ENCODE data around the gene NOP53.
"Not testable (repeated sequence)": the region's sequence is repeated elsewhere in the genome, so short reads cannot be mapped to it uniquely, and the experiment has no call there.

Gene NOP53

DNA sequence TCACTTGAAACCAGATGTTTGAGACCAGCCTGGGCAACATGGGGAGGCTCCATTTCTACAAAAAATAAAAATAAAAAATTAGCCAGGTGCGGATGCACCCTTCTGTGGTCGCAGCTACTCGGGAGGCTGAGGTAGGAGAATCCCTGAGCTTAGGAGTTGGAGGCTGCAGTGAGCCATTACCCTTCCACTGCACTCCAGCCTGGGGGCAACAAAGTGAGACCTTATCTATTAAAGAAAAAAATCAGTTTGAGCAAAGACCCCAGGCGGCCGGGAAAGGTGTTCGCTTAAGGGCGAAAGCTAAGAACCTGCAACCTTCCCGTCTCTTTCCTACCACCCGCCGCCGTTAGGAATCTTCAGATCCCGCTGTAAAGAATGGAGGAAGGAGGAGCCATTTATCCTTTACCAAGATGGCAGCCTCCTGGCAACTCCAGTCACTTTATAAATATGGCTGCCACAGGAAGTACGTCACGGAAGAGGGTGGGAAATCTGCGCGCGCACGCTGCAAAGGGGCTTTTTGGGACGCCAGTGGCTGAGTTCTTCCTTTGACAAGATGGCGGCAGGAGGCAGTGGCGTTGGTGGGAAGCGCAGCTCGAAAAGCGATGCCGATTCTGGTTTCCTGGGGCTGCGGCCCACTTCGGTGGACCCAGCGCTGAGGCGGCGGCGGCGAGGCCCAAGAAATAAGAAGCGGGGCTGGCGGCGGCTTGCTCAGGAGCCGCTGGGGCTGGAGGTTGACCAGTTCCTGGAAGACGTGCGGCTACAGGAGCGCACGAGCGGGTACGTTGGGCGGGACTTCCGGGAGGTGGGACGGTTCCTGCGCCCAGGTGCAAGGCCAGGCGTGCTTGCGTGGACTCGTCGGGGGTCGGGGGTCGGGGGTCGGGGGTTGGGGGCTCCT lies at the start of gene NOP53:
TSS of gene NOP53 (plus strand) at position 537 of the 892 bp plus-strand sequence. CDS start at position 551, 14 bp downstream.
- peak; percentile 92 for DNase-seq (ENCODE audit: low read depth)

DNA sequence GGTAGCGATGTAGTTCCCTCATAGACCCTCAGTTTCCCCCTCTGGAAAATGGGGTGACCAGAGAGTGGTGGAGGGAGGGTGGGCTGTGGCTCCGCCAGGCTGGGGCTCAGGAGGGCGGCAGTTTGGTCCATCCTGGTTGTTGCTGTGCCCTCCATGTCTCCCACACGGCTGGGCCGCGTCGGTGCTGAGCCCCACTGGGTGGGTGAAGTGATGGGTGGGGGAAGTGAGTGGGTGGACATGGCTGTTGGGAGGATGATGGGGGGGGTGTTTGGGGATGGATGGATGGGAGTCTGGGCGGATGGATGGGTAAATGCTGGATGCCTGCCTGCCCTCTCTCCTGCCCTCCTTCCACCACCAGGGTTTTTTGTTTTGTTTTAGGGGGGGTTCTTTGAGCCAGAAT lies 48.7 kb upstream of the NOP53 start:
- DNase-seq (ENCODE audit: low read depth) = no peak

DNA sequence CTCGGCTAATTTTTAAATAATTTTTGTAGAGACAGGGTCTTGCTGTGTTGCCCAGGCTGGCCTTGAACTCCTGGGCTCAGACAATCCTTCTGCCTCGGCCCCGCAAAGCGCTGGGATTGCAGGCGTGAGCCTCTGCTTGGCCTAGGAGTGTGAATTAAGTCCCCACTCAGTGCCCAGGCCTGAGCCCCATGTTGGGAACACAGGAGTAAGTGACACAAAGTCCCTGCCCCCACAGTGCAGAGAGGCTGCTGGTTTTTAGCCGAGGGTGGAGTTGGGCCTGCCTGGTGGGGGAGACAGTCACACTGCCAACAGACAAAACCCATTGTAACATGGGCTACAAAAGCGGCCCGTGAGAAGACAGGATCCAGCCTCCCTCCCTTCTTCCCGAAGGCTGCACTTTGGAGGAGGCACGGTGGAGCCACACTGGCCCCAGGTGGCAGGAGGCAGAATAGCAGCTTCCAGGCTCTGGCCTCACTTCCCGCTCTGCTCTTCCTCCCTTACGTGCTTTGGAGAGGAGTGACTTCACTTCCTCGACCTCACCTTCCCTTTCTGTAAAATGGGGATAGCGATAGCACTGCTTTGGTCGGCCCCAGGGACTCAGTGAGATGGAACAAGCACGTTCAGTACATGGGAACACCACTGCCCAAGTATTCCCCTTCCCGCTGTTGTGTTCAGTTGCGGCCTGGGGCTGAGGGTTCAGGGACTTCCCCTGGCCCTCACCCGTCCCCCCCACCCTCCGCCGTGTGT lies 47.3 kb upstream of the NOP53 start:
- DNase-seq (ENCODE audit: low read depth) = peak; percentile 24

DNA sequence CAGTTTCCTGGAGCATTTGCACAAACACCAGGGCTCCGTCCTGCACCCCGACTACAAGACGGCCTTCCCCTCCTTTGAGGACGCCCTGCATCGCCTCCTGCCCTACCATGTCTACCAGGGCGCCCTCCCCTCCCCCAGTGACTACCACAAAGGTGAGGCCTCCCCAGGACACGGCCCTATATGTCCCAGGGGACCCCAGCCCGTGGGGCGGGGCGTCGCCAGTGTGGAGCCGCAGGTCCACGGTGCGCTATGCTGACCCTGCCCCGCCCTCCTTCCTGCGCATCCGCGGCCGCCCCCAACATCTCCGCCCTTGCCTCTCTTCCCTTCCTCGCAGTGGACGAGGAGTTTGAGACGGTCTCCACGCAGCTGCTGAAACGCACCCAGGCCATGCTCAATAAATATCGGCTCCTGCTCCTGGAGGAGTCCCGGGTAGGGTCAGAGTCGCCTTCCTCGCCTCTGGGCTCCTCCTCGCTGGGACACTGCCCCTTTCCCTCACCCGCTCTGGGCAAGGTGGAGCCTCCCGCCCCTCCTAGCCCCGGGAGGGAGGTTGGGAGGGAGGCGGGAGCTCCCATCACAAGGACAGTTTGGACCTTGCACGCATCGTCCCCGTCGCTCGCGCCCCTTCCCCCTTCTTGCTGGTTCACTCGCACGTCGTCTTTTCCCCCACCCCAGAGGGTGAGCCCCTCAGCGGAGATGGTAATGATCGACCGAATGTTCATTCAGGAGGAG lies 46.6 kb upstream of the NOP53 start:
- DNase-seq (ENCODE audit: low read depth) = no peak

DNA sequence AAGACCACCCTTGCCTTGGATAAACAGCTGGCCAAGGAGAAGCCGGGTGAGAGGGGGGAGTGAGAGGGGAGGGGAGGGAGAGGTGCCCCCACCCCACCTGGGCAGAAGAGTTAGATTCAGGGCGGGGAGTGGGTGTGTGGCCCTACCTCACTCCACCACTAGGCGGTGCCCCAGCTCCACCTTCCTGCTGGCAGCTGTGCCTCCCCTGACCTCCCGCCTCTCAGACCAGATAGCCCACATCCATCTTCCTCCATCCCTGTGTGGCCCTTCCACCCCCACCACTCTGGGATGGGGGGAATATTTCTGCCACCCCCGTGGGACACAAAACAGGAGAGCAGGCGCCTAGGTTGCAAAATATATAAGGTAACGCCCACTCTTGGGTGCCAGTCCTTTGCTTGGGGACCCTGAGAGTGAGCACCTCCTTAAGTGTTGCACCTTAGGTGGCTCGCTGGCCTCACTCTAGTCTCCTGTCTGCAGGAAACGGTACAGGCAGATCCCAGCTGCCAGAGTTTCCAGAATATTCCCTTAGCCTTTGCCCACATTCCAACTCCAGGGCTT lies 45.9 kb upstream of the NOP53 start:
- DNase-seq (ENCODE audit: low read depth) = peak; percentile 36

DNA sequence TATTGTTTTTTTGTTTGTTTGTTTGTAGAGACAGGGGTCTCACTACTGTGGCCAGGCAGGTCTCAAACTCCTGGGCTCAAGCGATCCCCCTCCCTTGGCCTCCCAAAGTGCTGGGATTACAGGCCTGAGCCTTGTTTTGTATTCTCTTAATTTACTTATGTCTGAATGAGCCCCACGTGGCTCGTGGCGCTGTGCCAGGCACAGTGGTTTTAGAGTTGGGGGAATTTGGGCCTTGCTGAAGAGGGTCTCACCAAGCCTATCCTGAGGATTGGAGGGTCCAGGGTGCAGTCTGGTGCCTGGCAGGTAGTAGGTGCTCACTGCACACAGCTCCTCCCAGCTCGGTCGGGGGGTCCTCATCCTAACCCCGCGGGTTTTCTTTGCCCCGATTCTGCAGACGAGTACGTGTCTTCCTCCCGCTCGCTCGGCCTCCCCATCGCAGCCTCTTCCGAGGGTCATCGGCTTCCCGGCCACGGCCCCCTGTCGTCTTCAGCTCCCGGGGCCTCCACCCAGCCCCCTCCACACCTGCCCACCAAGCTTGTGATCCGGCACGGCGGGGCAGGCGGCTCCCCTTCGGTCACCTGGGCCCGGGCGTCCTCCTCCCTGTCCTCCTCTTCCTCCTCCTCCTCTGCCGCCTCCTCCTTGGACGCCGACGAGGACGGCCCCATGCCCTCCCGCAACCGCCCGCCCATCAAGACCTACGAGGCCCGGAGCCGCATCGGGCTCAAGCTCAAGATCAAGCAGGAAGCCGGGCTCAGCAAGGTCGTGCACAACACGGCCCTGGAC lies 44.2 kb upstream of the NOP53 start:
- no peak for DNase-seq (ENCODE audit: low read depth)

DNA sequence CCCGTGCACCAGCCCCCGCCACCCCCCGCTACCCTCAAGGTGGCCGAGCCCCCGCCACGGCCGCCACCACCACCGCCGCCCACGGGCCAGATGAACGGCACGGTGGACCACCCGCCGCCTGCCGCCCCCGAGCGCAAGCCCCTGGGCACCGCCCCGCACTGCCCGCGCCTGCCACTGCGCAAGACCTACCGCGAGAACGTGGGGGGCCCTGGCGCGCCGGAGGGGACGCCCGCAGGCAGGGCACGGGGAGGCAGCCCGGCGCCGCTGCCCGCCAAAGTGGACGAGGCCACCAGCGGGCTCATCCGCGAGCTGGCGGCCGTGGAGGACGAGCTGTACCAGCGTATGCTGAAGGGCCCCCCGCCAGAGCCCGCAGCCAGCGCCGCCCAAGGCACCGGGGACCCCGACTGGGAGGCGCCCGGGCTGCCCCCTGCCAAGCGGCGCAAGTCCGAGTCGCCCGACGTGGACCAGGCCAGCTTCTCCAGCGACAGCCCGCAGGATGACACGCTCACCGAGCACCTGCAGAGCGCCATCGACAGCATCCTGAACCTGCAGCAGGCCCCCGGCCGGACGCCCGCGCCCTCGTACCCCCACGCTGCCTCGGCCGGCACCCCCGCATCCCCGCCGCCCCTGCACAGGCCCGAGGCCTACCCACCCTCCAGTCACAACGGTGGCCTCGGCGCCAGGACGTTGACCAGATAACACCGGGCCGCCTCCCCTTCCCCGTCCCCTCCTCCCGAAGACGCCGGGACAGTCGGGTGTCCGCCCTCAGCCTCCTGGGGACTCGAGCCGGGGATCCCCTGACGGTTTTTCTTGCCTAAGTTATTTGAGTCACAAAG lies 43.4 kb upstream of the NOP53 start:
- DNase-seq (ENCODE audit: low read depth) = no peak

DNA sequence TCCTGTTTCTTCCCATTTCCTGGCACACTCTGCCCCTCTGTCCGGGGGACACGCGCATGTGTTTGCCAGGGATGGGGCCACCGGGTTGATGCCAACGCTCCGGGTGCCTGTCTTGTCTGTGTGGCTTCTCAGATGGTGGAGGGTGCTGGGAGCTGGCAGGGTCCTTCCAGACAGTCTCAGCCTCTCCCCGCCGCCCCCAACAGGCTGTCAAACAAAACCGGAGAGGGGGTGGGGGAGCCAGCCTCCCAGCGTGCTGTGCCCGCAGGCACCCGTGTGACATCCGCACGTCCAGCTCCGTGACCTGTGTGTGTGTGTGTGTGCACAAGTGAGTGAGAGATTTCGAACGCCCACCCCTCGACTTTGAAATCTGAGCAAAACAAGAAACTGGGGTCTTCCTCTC lies 42.7 kb upstream of the NOP53 start:
- no peak for DNase-seq (ENCODE audit: low read depth)

DNA sequence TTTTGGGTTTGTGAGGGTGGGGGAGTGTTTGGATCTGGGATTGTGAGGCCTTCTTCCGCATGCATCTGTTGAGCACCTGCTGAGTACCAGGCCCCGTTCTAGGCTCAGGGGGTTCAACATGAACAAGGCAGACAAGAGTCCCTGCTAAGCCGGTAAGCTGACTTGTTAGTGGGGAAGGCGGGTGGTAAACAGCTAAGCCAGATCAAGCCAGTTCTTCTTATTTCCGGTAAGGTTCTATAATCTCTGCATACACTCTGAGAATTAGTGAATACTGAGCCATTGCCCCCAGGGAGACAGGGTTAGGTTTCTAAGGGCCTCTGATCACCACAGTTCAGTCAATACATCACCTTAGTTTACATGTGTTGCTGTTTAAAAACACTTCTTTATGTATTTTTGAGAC lies 42.0 kb upstream of the NOP53 start:
- DNase-seq (ENCODE audit: low read depth) = no peak

DNA sequence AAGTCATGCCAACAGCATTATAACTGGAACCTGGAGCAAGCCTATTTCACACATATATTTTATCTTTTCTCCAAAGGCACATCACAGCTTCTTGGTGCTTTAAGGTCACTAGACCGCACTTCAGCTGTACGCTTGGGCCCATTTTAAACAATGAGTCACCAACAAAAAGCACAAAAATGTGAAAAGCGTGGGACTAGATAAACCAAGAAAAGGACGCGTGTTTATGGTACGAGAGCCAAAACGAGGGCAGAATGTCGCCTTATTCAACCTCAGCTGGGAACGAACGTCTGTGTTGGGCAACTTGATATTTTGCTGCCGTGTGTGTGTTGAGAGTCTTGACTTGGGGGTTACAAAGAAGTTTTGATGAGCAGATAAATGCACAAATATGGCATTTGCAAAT lies 41.3 kb upstream of the NOP53 start:
- no peak for DNase-seq (ENCODE audit: low read depth)

DNA sequence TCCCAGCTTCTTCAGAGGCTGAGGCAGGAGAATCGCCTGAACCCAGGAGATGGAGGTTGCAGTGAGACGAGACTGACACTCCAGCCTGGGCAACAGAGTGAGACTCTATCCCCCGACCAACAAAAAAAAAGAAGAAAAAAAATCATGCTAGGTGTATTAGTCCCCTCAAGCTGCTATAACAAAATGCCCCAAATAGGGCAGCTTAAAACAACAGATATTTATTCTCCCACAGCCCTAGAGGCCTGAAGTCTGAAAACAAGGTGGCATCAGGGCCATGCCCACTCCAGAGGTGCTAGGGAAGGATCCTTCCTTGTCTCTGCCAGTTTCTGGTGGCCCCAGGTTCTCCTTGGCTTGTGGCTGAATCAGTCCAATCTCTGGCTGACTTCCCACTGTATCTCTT lies 40.7 kb upstream of the NOP53 start:
- DNase-seq (ENCODE audit: low read depth) = no peak

DNA sequence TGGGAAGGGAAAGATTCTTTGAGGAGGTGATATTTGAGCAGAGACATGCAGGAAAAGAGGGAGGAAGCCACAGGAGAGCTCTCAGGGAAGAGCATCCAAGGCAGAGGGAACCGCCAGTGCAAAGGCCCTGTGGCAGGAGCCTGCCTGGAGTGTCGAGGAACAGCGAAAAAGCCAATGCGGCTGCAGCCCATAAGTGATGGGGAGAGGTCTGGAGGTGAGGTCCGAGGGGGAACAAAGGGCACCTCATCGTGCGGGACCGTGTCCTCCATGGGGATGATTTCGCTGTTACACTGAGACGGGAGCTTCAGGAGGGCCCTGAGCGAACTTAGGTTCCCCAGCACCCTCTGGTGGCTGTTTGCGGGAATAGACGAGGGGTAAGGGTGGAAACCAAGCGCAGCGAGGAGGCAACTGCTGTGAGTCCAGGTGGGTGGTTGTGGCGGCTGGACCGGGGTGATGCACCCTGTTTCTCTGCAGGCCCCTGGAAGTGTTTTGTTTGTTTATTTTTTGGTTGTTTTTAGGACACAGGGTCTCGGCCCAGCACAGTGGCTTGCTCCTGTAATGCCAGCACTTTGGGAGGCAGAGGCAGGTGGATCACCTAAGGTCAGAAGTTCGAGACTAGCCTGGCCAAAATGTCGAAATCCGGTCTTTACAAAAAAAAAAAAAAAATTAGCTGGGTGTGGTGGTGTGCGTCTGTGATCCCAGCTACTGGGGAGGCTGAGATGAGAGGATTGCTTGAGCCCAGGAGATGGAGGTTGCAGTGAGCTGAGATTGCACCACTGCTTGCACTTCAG lies 38.0 kb upstream of the NOP53 start:
- DNase-seq (ENCODE audit: low read depth) = peak; percentile 68

DNA sequence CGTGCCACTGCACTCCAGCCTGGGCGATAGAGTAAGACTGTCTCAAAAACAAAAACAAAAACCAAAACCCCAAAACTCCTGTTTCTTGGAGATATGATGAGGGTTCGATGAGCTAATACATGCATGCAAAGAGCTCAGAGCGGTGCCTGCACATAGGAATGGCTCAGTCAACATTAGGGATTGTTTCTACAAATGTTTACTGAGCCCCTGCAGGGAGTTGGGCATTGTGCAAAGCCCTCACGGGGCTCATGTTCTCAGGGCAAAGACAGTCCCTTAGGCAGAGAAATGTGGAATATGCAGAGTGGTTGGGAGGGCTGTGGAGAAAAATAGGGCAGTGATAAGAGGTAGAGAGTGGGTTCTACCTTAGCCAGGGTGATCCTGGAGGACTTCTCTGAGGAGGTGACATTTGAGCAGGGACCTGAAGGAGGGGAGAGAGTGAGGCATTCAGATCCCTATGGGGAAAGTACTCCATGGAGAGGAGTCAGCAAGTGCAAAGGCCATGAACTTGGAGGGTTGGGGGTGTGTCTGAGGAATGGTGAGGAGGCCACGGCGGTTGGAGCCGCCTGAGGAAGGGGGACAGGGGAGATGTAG lies 33.6 kb upstream of the NOP53 start:
- no peak for DNase-seq (ENCODE audit: low read depth)

DNA sequence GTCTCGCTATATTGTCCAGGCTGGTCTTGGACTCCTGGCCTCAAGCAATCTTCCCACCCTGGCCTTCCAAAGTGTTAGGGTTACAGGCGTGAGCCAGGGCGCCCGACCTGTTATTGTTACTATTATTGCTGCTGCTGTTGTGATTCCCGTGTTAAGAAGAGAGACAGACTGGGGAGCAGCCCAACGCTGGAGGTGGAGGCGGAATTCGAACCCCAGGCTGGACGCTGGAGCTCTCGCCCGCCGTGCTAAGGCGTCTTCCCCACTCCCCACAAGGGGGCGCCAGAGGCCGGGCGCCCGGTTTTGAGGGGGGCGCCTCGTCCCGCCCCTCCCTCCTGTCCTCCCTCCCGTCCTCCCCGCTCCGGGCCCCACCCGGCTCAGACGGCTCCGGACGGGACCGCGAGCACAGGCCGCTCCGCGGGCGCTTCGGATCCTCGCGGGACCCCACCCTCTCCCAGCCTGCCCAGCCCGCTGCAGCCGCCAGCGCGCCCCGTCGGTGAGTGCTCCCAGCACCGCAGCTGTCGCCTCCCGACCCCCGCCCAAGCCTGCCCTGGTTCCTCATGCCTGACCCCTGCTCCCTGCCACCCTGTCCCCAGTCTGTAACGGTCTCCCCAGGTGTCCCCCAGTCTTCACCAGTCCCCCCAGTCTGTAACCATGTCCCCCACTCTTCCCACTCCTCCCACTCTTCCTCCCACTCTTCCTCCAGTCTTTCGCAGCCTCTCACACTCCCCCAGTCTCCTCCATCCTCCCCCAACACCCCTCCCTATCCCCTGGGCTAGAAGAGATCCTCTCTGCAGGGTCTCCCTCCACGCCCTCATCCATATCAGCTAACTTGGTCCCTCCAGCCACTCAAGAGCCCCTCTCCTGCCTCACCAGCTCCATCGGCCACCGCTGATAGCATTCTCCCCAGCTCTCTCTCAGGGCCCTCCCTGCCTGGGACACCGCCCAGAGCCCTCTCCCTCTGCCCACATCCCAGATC lies 32.0 kb upstream of the NOP53 start, which contains the start of gene EHD2:
TSS of gene EHD2 (plus strand) at position 377 of the 976 bp plus-strand sequence. CDS start 3,191 bp downstream, outside the sequence.
- peak; percentile 27 for DNase-seq (ENCODE audit: low read depth)

DNA sequence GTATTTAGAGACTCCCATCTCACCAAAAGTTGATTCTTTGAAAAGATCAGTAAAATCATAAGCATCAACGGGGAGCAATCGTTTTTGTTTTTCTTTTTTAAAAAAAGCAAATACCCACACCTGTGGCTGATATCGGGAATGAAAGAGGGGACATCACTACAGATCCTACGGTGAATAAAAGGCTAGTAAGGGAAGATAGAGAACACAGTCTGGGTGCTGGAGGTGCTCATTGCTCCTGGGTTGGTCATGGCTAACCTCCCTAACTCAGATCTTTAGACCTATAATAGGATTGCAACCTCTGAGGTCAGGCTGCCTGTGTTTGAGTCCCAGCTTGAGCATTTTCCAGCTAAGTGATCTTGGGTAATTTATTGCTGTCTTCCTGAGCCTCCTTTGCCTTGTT lies 31.0 kb upstream of the NOP53 start:
- DNase-seq (ENCODE audit: low read depth) = no peak

DNA sequence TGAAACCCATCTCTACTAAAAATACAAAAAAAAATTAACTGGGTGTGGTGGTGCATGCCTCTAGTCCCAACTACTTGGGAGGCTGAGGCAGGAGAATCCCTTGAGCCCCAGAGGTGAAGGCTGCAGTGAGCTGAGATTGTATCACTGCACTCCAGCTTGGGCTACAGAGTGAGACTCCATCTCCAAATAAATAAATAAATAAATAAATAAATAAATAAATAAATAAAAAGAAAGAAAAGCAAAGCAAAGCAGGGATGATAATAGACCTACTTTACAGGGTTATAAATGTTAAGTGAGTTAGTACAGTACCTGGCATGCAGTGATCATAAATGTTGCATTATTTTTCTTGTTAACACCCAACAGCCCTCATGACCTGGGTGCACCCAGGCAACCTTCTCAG lies 30.5 kb upstream of the NOP53 start:
- not testable (repeated sequence) for DNase-seq (ENCODE audit: low read depth)

DNA sequence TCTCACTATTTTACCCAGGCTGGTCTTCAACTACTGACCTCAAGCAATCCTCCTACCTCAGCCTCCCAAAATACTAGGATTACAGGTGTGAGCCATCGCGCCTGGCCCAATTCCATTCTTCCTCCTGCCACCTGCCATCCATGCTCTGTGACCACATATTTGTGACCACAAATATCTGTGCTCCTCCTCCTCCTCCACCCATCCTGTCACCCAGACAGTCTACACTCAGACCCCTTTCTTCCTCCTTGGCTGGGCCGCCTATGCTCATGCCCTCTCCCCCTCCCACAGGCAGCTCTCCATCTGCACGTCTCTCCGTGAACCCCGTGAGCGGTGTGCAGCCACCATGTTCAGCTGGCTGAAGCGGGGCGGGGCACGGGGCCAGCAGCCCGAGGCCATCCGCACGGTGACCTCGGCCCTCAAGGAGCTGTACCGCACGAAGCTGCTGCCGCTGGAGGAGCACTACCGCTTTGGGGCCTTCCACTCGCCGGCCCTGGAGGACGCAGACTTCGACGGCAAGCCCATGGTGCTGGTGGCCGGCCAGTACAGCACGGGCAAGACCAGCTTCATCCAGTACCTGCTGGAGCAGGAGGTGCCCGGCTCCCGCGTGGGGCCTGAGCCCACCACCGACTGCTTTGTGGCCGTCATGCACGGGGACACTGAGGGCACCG lies 28.9 kb upstream of the NOP53 start:
- no peak for DNase-seq (ENCODE audit: low read depth)
